Memory B cell (primary cell): ENCODE data around the gene MAK.
"Not testable (repeated sequence)": the region's sequence is repeated elsewhere in the genome, so short reads cannot be mapped to it uniquely, and the experiment has no call there.

Experiments used
- ATAC-seq: fragments of 150-1000 bp; cut with Tn5 transposase; 2 replicates; pipeline ENCODE4 v1.10.0; 2021; ENCODE audit warnings: low read depth, mild to moderate bottlenecking, moderate library complexity
- DNase-seq, 2 donors: peaks; one replicate each; pipeline ENCODE4 v3.0.0; 2022; ENCODE audit warnings: low spot score in 2 of 2
- H3K27ac Mint-ChIP-seq: one replicate; pipeline ENCODE4 v1.8.0; 2022; ENCODE audit warnings: mild to moderate bottlenecking, moderate library complexity, mixed read lengths
- H3K27me3 Mint-ChIP-seq: one replicate; pipeline ENCODE4 v1.8.0; 2022; ENCODE audit warnings: mixed read lengths
- H3K36me3 Mint-ChIP-seq: one replicate; pipeline ENCODE4 v1.8.0; 2022; ENCODE audit warnings: mild to moderate bottlenecking, mixed read lengths
- H3K4me1 Mint-ChIP-seq: one replicate; pipeline ENCODE4 v1.8.0; 2022; ENCODE audit warnings: mixed read lengths
- H3K4me3 Mint-ChIP-seq: one replicate; pipeline ENCODE4 v1.8.0; 2022; ENCODE audit warnings: mild to moderate bottlenecking, moderate library complexity, mixed read lengths
- H3K9me3 Mint-ChIP-seq: one replicate; pipeline ENCODE4 v1.8.0; 2022; ENCODE audit warnings: mixed read lengths

The MAK gene

DNA sequence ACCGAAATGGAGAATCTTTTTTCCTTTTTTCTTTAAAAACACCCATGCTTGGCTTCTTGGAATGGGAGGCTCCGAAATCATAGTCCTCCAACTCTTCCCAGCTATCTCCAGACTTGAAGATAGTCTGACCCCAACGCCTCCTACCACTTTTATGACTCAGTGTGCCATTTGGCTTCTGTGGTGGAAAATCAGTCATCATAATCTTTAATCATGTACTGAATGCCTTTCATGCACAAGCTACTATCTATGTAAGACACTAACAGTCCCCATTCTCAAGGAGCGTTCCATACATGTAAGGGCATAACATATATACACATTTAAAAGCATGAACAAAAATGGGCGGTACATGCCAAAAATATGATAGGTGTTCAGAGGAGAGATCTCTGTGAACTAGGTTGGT is 46.7 kb downstream of the MAK start:
- no peak for DNase-seq
- Mint-ChIP-seq H3K9me3 (peaks cover 2% of the 10 kb centered on the region), H3K4me1 (peaks cover 2% of the 10 kb centered on the region), H3K27ac (no peak overlapping the region), H3K27me3 (no peaks in the 10 kb centered on the region), H3K4me3 (no peak overlapping the region), H3K36me3 (peaks cover 15% of the 10 kb centered on the region)
- no peak for ATAC-seq

DNA sequence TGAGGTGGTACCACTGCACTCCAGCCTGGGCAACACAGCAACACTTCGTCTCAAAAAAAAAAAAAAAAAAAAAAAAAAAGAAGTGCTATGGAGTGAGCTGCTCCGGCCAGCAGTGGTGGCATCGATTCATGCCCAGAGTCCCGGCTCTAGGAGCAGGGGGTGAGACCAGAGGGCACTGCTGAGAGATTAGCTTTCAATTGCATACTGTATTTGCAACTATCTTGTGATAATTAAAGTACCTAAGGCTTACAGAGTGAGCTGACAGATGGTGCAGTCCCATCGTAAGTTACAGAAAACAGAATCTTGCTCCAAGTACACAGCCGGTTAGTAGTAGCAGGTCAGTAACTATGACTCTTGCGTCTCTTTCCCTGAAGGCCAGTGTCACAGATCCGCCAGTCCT is 59.3 kb downstream of the MAK start:
- Mint-ChIP-seq H3K4me3 (no peak overlapping the region), H3K36me3 (peaks cover 22% of the 10 kb centered on the region), H3K9me3 (no peaks in the 10 kb centered on the region), H3K27ac (no peak overlapping the region), H3K27me3 (no peaks in the 10 kb centered on the region), H3K4me1 (no peaks in the 10 kb centered on the region)
- ATAC-seq (no peak), DNase-seq (no peak)

DNA sequence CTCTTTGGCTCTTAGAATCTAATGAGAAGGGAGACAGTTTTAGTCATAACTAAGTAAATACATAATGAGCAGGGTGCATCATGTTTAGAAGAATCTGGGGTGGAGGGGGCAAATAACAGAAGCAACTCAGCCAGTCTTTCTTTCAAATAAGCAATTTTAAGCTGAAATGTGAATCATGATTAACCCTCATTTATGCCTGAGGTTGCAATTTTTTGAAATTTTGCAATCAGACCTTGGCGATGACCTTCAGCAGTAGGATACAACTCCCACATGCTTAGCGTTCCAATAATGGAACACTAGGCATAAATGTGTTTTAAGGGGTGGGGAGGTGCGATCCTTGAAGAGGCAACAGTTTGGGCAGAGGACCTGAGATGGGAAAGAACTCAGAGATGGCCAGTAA is 60.1 kb downstream of the MAK start:
- Mint-ChIP-seq H3K9me3 (no peaks in the 10 kb centered on the region), H3K4me3 (no peak overlapping the region), H3K4me1 (no peaks in the 10 kb centered on the region), H3K36me3 (peaks cover 19% of the 10 kb centered on the region), H3K27ac (no peak overlapping the region), H3K27me3 (no peaks in the 10 kb centered on the region)
- ATAC-seq (no peak), DNase-seq (no peak)

DNA sequence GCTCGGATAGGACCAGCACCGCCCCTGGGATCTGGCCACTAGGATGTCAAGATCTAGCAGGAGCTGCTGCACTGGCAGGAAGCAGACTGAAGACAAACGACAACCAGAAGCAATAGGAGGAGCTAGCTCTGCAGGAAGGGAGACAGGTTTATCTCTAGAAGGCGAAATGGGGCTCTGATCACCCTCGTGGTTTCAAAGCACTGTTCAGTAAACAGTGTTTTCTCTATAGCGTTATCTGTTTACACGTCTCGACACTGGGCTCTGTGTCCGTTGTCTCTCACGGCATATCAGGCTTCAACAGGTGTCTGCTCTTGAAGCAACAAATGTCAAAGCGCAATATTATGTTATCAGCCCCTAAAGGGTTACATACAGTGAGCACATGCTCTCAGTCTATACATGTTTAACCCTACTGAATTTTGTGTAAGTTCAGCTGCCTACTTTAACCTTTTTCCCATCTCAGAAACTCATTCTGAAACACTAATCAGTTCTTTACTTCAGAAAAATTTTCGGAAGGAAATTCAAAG is 66.9 kb downstream of the MAK start:
- no peaks in the 10 kb centered on the region for H3K9me3 Mint-ChIP-seq
- H3K4me1 Mint-ChIP-seq = no peaks in the 10 kb centered on the region
- H3K27ac Mint-ChIP-seq = no peak overlapping the region
- peaks cover 18% of the 10 kb centered on the region for H3K36me3 Mint-ChIP-seq
- no peak for DNase-seq
- no peaks in the 10 kb centered on the region for H3K27me3 Mint-ChIP-seq
- no peak for ATAC-seq
- no peak overlapping the region for H3K4me3 Mint-ChIP-seq

DNA sequence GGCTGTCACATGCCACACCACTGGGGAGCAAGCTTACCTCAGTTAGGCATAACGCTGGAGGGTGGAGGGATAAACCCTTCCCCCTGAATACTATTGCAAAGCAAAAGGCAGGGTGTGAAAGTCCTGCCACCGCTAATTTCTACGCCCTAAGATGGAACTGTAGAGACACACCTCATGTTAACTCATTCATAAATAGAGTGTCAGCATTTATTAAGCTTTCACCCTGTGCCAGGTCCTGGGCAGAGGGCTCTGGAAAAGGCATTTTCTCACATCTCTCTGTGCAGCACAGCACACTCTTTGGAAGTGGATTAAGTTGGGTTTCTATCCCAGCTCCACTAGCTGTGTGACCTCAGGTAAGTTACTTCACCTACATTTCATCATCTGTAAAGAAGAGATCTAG is 68.9 kb downstream of the MAK start:
- Mint-ChIP-seq H3K9me3 (no peaks in the 10 kb centered on the region), H3K36me3 (peaks cover 14% of the 10 kb centered on the region), H3K4me3 (no peak overlapping the region), H3K27ac (no peak overlapping the region), H3K4me1 (no peaks in the 10 kb centered on the region), H3K27me3 (no peaks in the 10 kb centered on the region)
- ATAC-seq = no peak
- no peak for DNase-seq

DNA sequence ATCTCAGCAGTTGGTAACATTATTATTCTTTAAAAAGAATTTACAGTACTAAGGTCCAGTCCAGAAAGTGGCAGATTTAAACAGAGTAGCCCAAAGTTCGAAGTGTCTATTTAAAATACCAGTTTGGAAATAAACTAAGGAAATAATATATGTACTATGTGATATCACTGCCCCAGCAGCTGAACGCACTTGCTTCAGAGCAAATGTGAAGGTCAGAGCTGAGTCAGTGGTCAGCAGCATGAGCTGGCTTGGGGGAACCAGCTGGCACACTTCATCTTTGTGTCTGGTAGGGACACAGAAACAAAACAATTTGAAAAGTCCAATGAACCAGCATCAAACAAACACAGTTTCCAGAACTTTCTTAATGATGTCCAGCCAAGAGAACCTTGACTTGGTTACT is 75.3 kb downstream of the MAK start:
- DNase-seq = no peak
- no peaks in the 10 kb centered on the region for H3K9me3 Mint-ChIP-seq
- H3K4me1 Mint-ChIP-seq = peaks cover 2% of the 10 kb centered on the region
- H3K4me3 Mint-ChIP-seq = no peak overlapping the region
- H3K27ac Mint-ChIP-seq = no peak overlapping the region
- no peaks in the 10 kb centered on the region for H3K27me3 Mint-ChIP-seq
- no peak for ATAC-seq
- peaks cover 11% of the 10 kb centered on the region for H3K36me3 Mint-ChIP-seq

DNA sequence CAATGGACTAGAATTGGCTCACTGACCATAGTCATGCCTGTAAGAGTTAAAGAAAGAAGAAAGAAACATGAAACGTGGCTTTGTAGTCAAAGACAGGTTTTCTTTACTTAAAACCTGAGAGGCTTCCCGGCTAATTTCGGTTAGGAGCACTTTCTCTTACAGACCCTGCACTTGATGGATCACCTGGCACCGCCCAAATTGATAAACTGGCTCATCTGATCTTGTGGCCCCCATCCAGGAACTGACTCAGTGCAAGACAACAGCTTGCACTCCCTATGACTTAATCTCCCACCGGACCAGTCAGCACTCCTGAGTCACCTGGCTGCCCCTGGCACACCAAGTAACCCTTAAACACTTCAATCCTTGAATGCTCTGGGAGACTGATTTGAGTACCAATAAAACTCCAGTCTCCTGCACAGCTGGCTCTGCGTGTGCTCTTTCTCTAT is 78.4 kb downstream of the MAK start:
- DNase-seq (no peak), ATAC-seq (no peak)
- Mint-ChIP-seq H3K9me3 (no peaks in the 10 kb centered on the region), H3K36me3 (peaks cover 19% of the 10 kb centered on the region), H3K27ac (no peak overlapping the region), H3K27me3 (no peaks in the 10 kb centered on the region), H3K4me3 (no peak overlapping the region), H3K4me1 (peaks cover 2% of the 10 kb centered on the region)

DNA sequence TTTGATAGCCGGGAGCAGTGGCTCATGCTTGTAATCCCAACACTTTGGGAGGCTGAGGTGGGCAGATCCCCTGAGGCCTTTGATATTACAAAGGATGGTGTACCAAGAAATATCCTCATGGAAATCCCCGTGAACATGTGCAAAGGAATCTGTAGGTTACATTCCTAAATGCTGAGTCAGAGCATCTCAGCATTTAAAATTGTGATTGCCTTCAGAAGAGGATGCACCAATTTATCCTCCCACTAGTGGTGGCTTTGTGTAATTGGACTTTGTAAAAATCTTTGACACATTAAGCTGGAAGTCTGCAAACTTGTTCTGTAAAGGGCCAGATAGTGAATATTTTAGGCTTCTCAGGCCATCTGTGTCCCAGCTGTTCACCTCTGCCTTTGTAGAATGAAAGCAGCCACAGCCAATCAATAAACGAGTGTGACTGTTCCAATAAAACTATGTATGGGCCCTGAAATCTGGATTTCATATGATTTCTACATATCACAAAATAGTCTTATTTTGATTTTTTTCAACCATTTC is 79.0 kb downstream of the MAK start:
- Mint-ChIP-seq H3K9me3 (no peaks in the 10 kb centered on the region), H3K36me3 (peaks cover 24% of the 10 kb centered on the region), H3K27me3 (no peaks in the 10 kb centered on the region), H3K4me3 (no peak overlapping the region), H3K4me1 (peaks cover 6% of the 10 kb centered on the region), H3K27ac (no peak overlapping the region)
- ATAC-seq (peak; percentile 39), DNase-seq (no peak)

DNA sequence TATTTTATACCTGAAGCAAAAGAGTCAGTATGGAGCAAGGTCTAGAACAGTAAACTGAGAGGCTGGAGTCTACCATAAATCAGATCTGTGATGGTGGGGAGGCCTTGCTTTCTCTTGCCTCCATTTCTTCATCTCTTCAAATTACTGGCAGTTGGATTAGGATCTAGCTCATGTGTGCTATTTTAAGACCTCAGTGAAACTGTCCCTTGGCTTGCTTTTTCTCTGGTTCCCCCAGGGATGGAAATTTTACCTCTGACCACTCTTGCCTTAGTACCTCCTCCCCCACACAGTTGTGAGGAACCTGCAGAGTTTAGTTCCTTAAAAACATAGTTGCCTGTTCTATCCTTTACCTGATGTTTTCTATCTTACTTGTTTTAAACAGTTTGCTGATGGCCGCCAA is 82.3 kb downstream of the MAK start:
- H3K9me3 Mint-ChIP-seq = no peaks in the 10 kb centered on the region
- peaks cover 20% of the 10 kb centered on the region for H3K4me1 Mint-ChIP-seq
- no peak overlapping the region for H3K4me3 Mint-ChIP-seq
- no peak for ATAC-seq
- peaks cover 36% of the 10 kb centered on the region for H3K36me3 Mint-ChIP-seq
- no peaks in the 10 kb centered on the region for H3K27me3 Mint-ChIP-seq
- DNase-seq = no peak
- H3K27ac Mint-ChIP-seq = peak overlapping the region; percentile 35

DNA sequence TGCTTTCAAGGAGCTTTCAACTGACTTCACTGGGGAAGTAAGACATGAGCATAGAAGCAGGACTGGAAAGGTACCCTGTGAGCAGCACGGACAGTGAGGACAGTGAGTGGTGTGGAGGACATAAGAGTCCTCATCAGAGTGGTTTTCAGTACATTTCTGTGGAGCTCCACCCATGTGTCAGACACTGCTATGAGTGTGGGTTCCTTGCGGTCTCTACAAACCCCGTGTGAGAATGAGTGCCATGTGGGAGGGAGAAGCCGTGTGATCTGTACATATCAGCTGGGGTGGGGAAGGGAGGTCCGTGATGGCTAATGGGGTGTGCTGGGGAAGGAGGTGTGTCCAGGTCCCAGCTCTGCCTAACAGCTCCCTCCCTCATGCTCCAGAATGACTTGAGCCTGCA is 86.6 kb downstream of the MAK start:
- not testable (repeated sequence) for ATAC-seq, DNase-seq, H3K27ac Mint-ChIP-seq, H3K4me3 Mint-ChIP-seq, H3K27me3 Mint-ChIP-seq, H3K9me3 Mint-ChIP-seq
- peaks cover 30% of the 10 kb centered on the region for H3K36me3 Mint-ChIP-seq
- peaks cover 28% of the 10 kb centered on the region for H3K4me1 Mint-ChIP-seq

DNA sequence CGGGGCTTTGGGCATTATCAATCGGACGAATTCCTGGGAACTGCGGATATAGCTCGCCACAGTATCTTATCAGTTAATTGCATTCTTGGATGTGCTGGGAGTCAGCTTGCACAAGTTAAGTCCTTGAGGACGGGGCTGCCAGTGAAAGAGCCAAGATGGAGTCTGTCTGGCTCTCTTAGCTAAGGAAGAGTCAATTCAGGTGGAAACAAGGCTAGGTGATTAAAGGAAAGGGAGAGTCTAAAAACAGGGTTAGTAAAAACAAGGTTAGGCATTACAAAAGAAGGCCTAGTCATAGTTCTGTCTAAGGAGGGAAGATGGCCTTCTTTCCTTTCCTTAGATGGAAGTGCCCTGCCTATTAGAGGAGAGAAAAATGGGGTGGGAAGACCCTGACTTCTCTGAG is 87.8 kb downstream of the MAK start:
- H3K27me3 Mint-ChIP-seq, H3K4me3 Mint-ChIP-seq, DNase-seq, H3K9me3 Mint-ChIP-seq, ATAC-seq: not testable (repeated sequence)
- H3K27ac Mint-ChIP-seq = peak overlapping the region; percentile 41
- H3K36me3 Mint-ChIP-seq = peaks cover 28% of the 10 kb centered on the region
- peaks cover 30% of the 10 kb centered on the region for H3K4me1 Mint-ChIP-seq

DNA sequence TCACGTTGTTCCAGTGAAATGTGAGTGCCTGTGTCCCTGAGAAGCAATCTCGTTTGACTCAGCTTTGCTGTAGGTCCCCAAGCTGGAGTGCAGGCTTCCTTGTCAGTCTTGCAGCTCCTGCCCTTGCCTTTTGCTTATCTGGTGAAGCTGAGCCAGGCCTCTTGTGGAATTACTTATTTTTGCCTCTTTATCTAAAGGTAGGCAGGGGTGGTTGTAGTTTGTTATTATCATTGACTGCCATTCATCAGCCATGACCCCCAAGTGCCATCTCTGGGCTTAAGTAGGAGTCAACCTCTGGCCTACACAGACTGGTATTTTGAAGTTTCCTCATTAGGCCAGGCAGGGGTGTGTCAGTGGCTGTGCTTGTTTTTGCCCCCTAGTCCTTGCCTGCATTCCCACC is 88.6 kb downstream of the MAK start:
- Mint-ChIP-seq H3K36me3 (peaks cover 21% of the 10 kb centered on the region), H3K27me3 (no peaks in the 10 kb centered on the region), H3K4me3 (no peak overlapping the region)

DNA sequence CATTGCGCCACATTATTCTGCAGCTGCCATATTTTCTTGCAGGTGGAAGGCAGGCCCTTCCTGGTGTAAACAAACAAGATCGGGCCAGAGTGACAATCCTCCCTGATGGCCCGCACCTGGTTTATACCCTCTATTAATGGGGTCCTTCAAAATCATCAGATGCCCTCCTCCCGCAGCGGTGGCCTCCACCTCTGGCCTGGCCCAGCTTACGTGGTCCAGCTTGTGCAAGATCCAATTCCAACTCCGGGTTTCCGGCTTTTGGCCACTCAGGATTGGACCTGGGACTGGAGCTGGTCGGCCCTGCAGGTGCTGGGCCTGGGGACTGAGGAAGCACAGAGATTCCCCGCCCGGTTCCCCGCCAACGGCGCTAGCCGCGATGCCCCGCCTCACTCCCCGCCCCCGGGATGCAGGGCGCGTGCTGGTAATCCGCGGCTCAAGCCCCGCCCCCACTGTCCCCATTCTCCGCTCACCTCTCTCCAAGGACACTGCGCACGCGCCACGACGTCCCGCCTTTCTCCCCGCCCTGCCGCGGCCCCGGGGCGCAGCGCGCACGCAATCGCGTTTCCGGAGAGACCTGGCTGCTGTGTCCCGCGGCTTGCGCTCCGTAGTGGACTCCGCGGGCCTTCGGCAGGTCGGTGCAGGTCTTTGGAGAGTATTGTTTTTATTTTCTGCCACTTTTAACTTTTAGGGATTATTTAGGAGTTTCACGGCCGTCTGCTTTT is 90.9 kb downstream of the MAK start, which contains the start of gene TMEM14B:
Gene TMEM14B, plus strand, starts transcription at position 555 of the 722 bp plus-strand sequence. CDS start 1,441 bp downstream, outside the sequence.
- H3K9me3 Mint-ChIP-seq = no peaks in the 10 kb centered on the region
- no peaks in the 10 kb centered on the region for H3K27me3 Mint-ChIP-seq
- ATAC-seq (peak; percentile 97), DNase-seq (peak; percentile 98 to 99)
- H3K27ac Mint-ChIP-seq = peak within 1 kb of the TSS; percentile 94
- peaks cover 7% of the 10 kb centered on the region for H3K36me3 Mint-ChIP-seq
- peak within 1 kb of the TSS; percentile 90 for H3K4me3 Mint-ChIP-seq
- H3K4me1 Mint-ChIP-seq = peaks cover 20% of the 10 kb centered on the region

More for the DNA sequence above, 88.6 kb downstream of the MAK start:
- DNase-seq = no peak
- Mint-ChIP-seq H3K4me1 (peaks cover 34% of the 10 kb centered on the region), H3K9me3 (no peaks in the 10 kb centered on the region), H3K27ac (no peak overlapping the region)
- ATAC-seq = no peak

DNA sequence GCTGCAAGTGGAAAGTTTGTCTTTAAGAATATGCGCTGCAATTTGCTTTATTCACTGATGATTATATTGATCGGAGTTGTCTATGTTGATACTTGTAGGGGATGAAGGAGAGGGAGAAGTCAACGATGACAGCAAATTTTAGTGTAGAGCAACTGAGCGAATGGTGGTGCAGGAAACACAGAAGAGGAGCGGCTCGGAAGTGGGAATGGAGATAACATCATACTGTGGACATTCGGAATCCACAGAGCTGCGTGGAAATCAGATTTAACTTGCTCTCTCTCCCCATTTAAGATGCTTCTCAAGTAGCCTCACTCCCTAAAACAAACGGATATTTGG is 91.5 kb downstream of the MAK start:
- Mint-ChIP-seq H3K27ac (peak overlapping the region; percentile 94), H3K4me1 (peaks cover 20% of the 10 kb centered on the region), H3K36me3 (peaks cover 7% of the 10 kb centered on the region), H3K9me3 (no peaks in the 10 kb centered on the region), H3K4me3 (peak overlapping the region; percentile 90), H3K27me3 (no peaks in the 10 kb centered on the region)
- DNase-seq (no peak), ATAC-seq (no peak)

DNA sequence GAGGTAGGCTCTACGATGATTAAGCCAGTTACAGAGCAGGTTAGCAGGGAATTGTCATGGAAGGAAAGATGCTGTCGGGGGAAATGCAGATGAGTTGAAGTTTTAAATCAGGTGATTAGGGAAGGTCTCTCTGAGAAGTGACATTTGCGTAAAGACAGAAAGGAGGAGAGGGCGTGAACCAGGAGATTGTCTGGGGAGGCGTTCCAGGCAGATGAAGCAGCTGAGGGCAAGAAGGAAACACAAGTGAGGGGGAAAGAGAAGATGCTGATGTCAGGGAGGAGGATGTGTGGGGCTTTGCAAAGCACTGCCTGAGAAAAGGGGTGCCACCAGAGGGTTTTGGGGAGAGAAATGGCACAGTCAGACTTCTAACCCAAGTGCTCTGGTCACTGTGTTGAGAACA is 93.2 kb downstream of the MAK start:
- Mint-ChIP-seq H3K36me3 (no peaks in the 10 kb centered on the region), H3K4me3 (peak overlapping the region; percentile 2), H3K27me3 (no peaks in the 10 kb centered on the region), H3K27ac (no peak overlapping the region), H3K9me3 (no peaks in the 10 kb centered on the region), H3K4me1 (peaks cover 12% of the 10 kb centered on the region)
- no peak for ATAC-seq
- no peak for DNase-seq
